A673 (cell line): ENCODE results near the gene C1GALT1C1L. TPM values are rescaled to one million over a fixed set of nuclear protein-coding genes. Genes with fewer than 3 reads are reported as not detected.

ENCODE experiments used
- BruUV-seq: library from RNA; stranded (reverse); fragments of 400-500 nt; replicated peaks from 2 replicates; lab custom pipeline; 2021; lab: Mats Ljungman, UMichigan
- CTCF ChIA-PET: fragments of 300-600 bp; sonication (Branson Sonifier 250); formaldehyde crosslinking; loops from one replicate; lab custom pipeline; 2022; ENCODE audit warnings: antibody characterized with exemption; lab: Charles Lee
- POLR2A ChIA-PET: fragments of 300-600 bp; sonication (Branson Sonifier 250); formaldehyde crosslinking; loops from one replicate; lab custom pipeline; 2022; ENCODE audit warnings: antibody characterized with exemption; ENCODE audit not compliant: low non-redundant PET; lab: Charles Lee
- DNase-seq: peaks from one replicate; pipeline ENCODE4 v3.0.0-alpha.2; 2015; ENCODE audit warnings: low spot score
- H3K27ac ChIP-seq: fragments of 200-600 bp; sonication (generic); 2 replicates; pipeline ENCODE4 v1.5.1; 2016; ENCODE audit warnings: mixed run types, low read depth, mild to moderate bottlenecking, mixed read lengths, antibody characterized with exemption, low read length; ENCODE audit not compliant: poor library complexity, severe bottlenecking
- H3K27me3 ChIP-seq: fragments of 200-600 bp; sonication (generic); replicated peaks from 2 replicates; pipeline ENCODE4 v1.6.1; 2017; ENCODE audit warnings: mixed run types, low read depth, mild to moderate bottlenecking, mixed read lengths, antibody characterized with exemption, low read length; ENCODE audit not compliant: insufficient read depth, poor library complexity
- H3K36me3 ChIP-seq: fragments of 200-600 bp; sonication (generic); 2 replicates; pipeline ENCODE4 v1.6.1; 2016; ENCODE audit warnings: mixed run types, mild to moderate bottlenecking, mixed read lengths, antibody characterized with exemption, low read length; ENCODE audit not compliant: insufficient read depth, poor library complexity, severe bottlenecking
- H3K4me1 ChIP-seq: fragments of 200-600 bp; sonication (generic); 2 replicates; pipeline ENCODE4 v1.6.1; 2017; ENCODE audit warnings: mixed run types, mild to moderate bottlenecking, mixed read lengths, antibody characterized with exemption, low read length; ENCODE audit not compliant: insufficient read depth, poor library complexity, severe bottlenecking
- H3K4me3 ChIP-seq: fragments of 200-600 bp; sonication (generic); 2 replicates; pipeline ENCODE4 v1.5.1; 2016; ENCODE audit warnings: low read depth, mixed run types, mild to moderate bottlenecking, mixed read lengths, low read length; ENCODE audit not compliant: poor library complexity, severe bottlenecking
- H3K9me3 ChIP-seq: fragments of 200-600 bp; sonication (generic); 2 replicates; pipeline ENCODE4 v1.6.1; 2016; ENCODE audit warnings: mixed run types, low read depth, mild to moderate bottlenecking, mixed read lengths, antibody characterized with exemption, low read length; ENCODE audit not compliant: poor library complexity, severe bottlenecking
- CTCF ChIP-seq: fragments of 300-800, 200-600 bp; sonication (generic); conservative IDR thresholded peaks from 2 replicates; pipeline ENCODE4 v1.5.1; 2017; ENCODE audit warnings: low read depth, mild to moderate bottlenecking, antibody characterized with exemption, low read length, moderate library complexity, mixed read lengths
- EZH2 ChIP-seq: fragments of 200-600 bp; sonication (generic); IDR thresholded peaks from 2 replicates; pipeline ENCODE4 v1.6.1; 2017; ENCODE audit warnings: borderline replicate concordance, low read depth, mild to moderate bottlenecking, mixed read lengths, antibody characterized with exemption, low read length; ENCODE audit not compliant: poor library complexity, severe bottlenecking
- intact Hi-C: fragments of 100-400 bp; cut with micrococcal nuclease; formaldehyde crosslinking; loops from one replicate; pipeline ENCODE4 v1.10.0; 2022; ENCODE audit not compliant: unreplicated experiment
- total RNA-seq: library from RNA; stranded (reverse); gene quantifications from 2 replicates; pipeline ENCODE4 v1.2.3, GENCODE V29; 2021

The C1GALT1C1L gene
- total RNA-seq, 1 experiment from 2014 or later, result 0.41 TPM

- no peaks in the 10 kb centered on the region for H3K36me3 ChIP-seq
- H3K4me3 ChIP-seq, result no peak overlapping the region
- no peaks in the 10 kb centered on the region for H3K4me1 ChIP-seq
- TF ChIP-seq EZH2 (no peak), CTCF (no peak)
- intact Hi-C loops, result no loop called here
- no peak for DNase-seq
- CTCF ChIA-PET, result no interaction called here
- no TSS peak for BruUV-seq
- H3K27me3 ChIP-seq, result no peaks in the 10 kb centered on the region
- POLR2A ChIA-PET, result no interaction called here
- H3K27ac ChIP-seq, result no peak overlapping the region
- no peaks in the 10 kb centered on the region for H3K9me3 ChIP-seq
Measured at GRCh38 chr2:43653506-43653905, 22.7 kb downstream of the C1GALT1C1L start.

- Histone ChIP-seq H3K36me3 (no peaks in the 10 kb centered on the region), H3K27ac (no peak overlapping the region), H3K4me1 (no peaks in the 10 kb centered on the region), H3K27me3 (no peaks in the 10 kb centered on the region), H3K9me3 (no peaks in the 10 kb centered on the region), H3K4me3 (no peak overlapping the region)
- TF ChIP-seq EZH2, result no peak
- TF ChIP-seq CTCF, result no peak
- intact Hi-C loops, result no loop called here
- no TSS peak for BruUV-seq
- CTCF ChIA-PET, result no interaction called here
- no peak for DNase-seq
- POLR2A ChIA-PET, result no interaction called here
Measured at GRCh38 chr2:43648994-43649701, 27.1 kb downstream of the C1GALT1C1L start.

- ChIA-PET CTCF (no interaction called here), POLR2A (no interaction called here)
- Histone ChIP-seq H3K27ac (no peak overlapping the region), H3K27me3 (no peaks in the 10 kb centered on the region), H3K36me3 (no peaks in the 10 kb centered on the region), H3K4me1 (no peaks in the 10 kb centered on the region), H3K9me3 (no peaks in the 10 kb centered on the region), H3K4me3 (no peak overlapping the region)
- no peak for DNase-seq
- BruUV-seq, result no TSS peak
- intact Hi-C loops, result no loop called here
- no peak for TF ChIP-seq CTCF
- no peak for TF ChIP-seq EZH2
Measured at GRCh38 chr2:43643680-43644079, 32.5 kb downstream of the C1GALT1C1L start.
